NCI-H2227 (cell line): Measurements from ENCODE around the gene RGS9BP.
"Not testable (repeated sequence)": the region's sequence is repeated elsewhere in the genome, so short reads cannot be mapped to it uniquely, and the experiment has no call there.

Experiments
- DNase-seq: peaks from one replicate; lab custom pipeline; 2025; ENCODE audit not compliant: unreplicated experiment; lab: John Stamatoyannopoulos, UW

Gene RGS9BP

DNA sequence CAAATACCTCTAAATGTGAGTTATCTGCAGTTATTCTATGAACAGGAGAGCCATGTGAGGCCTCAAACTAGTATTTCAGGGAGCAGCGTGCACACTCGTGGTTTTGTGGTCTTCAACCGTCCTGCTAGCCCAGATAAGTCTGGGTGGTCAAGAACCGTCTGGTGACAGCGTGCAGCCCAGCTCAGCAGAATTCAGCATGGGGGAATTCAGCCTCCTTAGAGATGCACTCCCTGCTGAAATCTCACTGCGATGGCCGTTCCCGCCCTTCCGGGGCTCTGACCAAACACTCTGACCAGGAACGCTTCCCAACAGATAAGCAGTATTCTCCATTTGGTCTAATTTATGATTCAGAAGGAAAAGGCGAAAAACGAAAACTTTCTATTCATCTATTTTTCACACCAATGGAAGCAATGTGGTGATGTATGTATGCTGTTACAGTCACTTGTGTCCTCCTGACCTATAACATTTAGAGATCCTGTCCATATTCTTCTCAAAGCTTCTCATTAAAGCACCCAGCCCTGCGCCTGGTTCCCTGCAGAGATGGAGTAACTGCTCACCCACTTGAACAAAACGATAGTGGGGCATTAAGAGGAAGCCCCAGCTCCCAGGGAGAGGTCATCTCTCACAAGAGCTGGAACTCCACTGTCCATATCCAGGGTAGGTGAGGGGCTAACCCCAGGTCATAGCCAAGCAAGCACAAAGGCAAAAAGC is 3.6 kb upstream of the RGS9BP start:
- no peak for DNase-seq

DNA sequence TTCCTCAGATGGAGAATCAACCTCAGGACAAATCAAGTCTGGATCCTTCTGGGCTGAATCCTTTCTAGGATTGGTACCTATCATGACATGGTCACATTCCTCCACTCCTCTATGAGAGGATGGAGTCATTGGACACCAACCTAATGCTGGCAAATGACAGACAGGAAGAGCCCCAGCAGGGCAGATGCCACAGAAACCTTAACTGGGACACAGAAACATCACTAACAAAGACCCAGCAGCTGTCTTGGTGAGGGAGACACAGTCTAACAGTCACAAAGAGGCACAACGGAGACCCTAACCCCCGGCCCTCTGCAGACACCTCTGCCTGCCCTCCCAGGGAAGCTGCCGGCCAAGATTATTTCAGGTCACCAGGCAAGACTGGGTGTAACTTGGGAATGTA is 2.8 kb upstream of the RGS9BP start:
- no peak for DNase-seq

DNA sequence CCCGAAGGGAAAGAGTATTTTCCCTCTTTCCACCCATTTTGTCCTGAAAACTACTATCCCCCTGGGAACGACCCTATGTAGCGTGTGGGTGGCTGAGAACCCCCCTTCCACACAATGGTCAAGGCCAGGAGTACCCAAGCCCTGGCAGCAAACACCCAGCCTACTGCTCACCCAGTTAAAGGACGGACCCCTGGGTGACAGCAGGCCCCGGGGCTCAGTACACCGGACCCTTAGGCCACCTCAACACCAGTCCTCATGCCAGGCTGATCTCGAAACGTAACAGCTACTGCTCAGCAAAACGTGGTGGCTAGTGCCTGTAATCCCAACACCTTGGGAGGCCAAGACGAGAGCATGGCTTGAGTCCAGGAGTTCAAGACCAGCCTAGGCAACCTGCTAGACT is 2.1 kb upstream of the RGS9BP start:
- no peak for DNase-seq

DNA sequence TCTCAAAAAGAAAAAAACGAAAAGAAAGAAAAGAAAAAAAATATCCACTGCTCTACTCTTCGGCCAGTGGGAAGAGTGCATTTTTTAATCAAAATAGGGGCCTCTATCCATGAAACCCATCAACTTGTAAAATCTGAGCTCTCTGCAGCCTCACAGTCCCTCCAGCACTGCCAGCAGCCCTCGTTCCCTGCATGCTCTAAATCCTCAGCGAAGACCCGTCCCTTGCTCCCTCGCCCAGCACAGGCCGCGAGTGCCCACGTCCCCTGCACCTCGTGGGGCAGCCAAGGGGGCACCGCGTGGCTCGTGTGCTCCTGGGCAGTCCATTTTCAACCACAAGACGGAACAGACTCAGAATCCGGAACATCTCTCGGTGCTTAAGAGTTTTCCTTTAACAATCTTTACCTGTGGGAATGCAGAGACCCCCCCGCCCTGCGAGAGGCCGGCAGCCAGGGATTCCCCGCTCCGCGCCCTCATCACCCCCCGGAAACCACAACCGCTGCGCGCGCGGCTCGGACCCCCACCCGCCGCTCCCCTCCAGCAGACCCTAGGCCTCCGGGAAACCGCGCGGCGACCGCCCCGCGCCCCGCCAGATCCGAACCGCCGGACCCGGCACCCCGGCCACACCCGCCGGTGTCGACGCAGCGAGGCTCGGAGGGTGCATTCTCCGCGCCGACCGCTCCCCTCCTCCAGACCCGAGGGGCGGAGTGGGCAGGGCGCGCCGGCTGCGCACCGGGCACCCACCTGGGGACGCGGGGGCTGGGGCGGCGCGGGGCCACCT is 1.3 kb upstream of the RGS9BP start:
- DNase-seq, result peak; percentile 73

DNA sequence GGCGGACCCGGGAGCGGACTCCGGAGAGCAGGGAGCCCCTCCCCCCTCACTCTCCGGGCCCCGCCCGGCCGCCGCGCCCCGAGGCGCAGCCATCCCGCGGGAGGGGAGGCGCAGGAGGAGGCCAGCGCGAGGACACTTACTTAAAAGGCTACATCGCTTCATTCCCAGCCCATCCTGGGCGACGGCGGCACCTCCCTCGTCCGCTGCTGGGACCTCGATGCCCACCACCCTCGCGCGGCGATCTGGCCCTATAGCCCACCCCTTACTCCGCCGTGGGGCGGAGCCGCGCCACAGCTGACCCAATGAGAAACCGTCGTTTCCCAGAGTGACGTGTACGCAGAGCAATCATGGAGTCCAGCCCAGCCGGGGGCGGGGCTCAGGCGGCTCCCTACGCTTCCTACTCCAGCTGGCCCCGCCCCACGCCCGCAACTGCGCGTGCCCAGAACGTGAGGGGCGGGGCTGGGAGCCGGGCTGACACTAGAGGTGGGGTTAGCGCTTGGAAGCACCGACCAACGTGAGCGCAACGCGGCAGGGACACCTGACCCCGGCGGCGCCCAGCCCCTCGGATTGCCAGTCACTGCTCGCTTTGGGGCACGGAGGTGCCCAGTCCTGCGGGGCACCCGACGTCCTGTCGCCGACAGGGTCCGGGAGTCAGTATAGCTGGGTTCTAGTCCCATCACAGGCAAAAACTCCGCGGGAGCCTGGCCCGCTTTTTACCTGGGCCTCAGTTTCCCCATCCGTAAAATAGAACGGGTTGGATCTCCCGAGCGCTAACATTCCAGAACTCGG is 523 bp upstream of the RGS9BP start, which contains the start of gene ANKRD27:
TSS of gene ANKRD27 (minus strand) at position 250 of the 789 bp plus-strand sequence. CDS start 16,165 bp downstream, outside the sequence.
- peak; percentile 100 for DNase-seq

DNA sequence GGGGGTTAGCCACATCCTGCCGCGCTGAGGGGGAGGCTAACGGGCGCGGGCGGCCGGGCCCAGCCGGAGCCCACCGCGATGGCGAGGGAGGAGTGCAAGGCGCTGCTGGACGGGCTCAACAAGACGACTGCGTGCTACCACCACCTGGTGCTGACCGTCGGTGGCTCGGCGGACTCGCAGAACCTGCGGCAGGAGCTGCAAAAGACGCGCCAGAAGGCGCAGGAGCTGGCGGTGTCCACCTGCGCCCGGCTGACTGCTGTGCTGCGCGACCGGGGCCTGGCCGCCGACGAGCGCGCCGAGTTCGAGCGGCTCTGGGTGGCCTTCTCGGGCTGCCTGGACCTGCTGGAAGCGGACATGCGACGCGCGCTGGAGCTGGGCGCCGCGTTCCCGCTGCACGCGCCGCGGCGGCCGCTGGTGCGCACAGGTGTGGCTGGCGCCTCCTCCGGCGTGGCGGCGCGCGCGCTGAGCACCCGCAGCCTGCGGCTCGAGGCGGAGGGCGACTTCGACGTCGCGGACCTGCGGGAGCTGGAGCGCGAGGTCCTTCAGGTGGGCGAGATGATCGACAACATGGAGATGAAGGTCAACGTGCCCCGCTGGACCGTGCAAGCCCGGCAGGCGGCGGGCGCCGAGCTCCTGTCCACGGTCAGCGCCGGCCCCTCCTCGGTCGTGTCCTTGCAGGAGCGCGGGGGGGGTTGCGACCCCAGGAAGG is 692 bp downstream of the RGS9BP start:
- DNase-seq, result peak; percentile 91

DNA sequence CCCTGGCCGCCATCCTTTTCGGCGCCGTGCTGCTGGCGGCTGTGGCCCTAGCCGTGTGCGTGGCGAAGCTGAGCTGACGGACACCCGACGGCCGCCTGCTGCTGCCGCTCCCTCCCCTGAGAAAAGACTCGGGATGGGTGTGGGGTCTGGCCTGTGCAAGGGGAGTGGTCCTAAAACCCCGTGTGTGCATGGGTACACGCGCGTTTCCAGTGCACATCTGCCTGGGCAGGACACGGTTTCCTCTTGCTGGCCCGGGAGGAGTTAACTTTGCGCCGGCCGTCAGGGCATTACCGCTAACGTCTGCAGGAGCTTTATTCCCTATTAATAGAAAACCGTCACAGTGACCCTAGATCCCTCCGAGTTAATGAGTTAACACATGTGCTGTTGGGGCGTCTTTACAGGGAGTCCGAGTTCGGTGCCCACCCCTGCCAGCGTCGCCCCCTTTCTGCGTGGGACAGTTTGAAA is 1.3 kb downstream of the RGS9BP start:
- DNase-seq, result no peak

DNA sequence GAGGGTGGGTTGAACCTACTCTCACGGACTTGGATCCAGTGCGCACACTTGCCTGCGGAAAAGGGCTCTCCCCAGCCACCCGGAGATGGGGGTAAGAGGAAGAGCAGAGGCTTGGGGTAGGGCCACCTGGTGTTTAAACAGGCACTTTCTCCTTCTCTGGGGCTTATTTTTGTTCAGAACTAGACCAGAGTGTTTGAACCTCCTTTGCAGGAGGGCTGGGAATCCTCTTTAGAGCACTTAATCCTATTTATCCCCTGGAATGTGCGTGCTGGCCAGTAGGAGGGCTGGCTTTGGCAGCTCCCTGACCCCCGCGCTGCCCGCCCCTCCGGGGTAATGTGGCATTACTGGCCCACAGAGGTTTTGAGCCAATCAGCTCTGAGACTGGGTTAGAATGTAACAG is 2.0 kb downstream of the RGS9BP start:
- DNase-seq, result no peak

DNA sequence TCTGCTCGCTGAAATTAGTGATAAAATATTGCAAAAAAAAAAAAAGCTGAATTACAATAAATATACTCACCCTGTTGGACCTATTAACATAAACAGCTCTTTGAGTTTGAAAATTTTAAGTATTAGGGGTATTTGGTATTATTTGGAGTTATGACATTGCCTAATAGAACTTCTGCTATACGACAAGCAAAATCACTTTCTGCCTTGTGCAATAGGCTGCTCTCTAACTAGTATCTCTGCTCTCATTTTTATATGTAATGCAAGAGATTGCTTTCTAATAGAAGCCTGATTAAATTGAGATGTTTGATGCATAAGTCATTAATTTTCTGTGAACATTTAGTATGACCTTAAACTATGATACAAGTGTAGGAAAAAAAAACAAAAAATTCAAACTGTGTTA is 5.3 kb downstream of the RGS9BP start:
- no peak for DNase-seq

DNA sequence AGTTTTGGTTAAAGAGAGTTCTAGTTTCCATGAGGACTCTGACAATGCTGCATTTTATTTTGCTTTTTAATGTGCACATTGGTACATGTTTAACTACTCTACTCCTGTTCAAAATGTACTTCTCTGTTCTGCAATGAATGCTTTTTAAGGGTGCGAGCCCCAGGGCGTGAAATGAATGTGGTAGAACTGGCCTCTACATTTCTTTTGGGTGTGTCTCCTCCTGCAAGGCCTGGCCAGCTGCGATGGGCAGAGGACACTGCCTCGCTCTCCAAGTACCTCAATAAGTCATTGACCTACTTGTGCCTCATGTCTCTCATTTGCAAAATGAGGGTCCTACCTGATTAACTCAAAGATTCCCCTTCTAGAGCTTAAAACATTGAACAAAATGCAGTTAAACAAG is 6.7 kb downstream of the RGS9BP start:
- no peak for DNase-seq

DNA sequence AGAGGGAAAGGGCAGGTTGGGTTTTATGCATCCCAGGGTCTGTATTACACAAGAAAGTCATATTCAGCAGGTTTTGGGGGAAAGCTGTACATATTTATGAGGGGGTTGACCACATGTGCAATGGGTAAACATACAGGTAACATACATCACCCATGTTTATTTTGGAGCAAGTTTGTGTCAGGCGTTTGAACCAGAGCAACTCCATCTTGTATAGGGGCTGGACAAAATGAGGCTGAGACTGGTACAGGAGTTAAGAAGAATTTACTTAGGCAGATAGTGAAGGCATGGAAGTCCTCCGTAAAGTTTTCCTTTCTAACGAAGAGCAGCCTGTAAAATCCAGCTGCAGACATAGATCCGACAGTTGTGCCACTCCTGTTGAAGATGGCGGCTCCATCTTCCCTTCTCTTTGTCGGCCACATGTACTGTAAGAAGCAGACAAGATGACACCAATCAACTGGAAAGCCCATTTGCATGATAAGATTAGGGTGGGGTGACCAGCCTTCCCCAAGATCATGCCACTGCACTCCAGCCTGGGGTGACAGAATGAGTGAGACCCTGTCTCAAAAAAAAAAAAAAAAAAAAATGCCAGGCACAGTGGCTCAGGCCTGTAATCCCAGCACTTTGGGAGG is 11.3 kb downstream of the RGS9BP start:
- DNase-seq, result no peak

DNA sequence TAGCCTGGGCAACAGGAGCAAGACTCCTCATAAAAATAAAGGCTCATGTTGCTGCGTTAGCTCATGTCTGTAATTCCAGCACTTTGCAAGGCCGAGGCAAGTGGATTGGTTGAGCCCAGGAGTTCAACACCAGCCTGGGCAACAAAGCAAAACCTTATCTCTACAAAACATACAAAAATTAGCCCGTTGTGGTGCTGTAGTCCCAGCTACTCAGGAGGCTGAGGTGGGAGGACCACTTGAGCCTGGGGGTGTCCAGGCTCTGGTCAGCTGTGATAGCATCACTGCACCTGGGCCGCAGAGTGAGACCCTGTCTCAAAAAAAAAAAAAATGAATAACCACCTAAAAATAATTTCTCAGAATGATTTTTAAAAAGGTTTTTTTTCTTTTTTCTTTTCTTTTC is 12.0 kb downstream of the RGS9BP start:
- DNase-seq, result no peak

DNA sequence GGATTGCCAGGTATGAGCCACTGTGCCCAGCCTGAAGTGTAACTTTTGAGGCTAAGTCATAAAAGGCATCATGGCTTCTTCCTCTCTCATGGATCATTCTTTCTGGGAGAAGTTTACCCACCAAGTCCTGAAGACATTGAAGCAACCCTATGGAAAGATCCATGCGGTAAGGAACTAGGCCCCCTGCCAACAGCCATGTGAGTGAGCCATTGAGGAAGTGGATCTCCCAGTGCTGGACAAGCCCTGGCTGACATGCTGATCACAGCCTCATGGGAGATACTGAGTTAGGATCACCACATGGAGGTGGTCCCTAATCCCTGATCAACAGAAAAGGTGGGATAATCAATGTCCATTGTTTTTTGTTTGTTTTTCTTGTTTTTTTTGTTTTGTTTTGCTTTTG is 12.7 kb downstream of the RGS9BP start:
- DNase-seq, result no peak

DNA sequence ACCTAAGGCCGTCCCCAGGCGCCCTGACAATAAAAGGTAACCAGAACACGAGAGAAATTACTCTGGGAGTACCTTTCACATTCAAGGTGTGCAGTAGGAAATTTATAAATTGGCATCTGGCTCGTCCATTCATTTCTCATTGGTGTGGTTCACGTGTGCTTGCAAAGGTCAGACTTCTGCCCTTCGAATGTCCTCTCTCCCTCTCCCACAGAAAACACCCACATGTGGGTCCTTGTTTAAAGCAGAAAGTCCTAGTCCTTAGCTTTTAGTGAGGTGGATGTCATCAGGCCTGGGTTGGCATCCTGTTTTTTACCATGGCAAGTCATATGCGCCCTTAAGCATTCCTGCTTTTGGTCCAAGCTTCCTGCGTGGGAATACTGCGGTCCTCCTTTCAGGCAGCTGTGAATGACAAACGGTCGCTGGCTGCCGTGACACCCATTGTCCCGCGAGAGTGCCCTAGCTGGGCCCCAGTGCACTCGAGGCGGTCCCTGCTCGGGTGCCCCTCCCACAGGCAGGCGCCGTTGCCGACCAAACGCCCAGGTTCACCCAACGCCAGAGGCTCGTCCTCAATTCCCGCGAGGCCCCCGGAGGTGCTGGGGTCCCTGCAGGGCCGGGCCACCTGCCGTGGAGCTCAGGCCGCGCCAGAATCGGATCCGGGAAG is 15.8 kb downstream of the RGS9BP start, which contains the start of gene NUDT19:
TSS of gene NUDT19 (plus strand) at position 531 of the 661 bp plus-strand sequence. CDS start 140 bp downstream, outside the sequence.
- peak; percentile 98 for DNase-seq

DNA sequence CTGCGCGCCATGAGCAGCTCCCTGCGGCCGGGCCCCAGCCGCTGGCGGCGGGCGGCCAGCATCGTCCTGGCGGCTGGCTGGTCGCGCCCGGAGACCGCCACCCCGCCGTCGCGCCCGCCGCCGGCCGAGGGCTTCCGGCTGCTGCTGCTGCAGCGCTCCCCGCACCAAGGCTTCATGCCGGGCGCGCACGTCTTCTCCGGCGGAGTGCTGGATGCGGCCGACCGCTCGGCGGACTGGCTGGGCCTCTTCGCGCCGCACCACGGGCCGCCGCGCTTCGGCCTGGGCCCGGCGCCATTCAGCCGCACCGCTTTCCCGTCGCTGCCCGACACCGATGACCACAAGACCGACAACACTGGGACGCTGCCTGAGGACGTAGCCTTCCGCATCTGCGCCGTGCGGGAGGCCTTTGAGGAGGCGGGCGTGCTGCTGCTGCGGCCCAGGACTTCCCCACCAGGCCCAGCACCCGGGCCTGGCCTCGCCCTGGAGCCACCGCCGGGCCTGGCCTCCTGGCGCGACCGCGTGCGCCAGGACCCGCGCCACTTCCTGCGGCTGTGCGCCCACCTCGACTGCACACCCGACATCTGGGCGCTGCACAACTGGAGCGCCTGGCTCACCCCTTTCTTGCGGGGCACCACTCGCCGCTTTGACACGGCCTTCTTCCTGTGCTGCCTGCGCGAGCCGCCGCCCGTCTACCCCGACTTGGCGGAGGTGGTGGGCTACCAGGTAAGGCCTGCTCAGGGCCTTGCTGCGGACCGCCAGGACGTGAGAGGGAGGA is 16.5 kb downstream of the RGS9BP start:
- DNase-seq, result peak; percentile 94

DNA sequence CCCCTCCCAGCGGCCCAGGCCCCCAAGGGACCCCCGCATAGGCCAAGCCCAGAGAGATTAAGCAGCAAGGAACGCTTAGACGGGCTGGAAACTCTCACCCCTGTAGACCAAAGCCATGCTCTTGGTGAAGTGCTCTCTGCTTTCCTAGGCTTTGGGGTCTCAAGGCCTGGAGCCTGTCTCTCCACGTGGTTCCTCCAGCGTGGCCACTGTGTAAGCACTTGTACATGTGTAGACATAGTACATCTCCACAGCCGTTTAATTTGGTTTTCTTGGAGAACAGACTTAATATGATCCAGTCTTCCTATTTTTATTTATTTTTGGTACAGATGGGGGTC is 17.0 kb downstream of the RGS9BP start:
- peak; percentile 80 for DNase-seq

DNA sequence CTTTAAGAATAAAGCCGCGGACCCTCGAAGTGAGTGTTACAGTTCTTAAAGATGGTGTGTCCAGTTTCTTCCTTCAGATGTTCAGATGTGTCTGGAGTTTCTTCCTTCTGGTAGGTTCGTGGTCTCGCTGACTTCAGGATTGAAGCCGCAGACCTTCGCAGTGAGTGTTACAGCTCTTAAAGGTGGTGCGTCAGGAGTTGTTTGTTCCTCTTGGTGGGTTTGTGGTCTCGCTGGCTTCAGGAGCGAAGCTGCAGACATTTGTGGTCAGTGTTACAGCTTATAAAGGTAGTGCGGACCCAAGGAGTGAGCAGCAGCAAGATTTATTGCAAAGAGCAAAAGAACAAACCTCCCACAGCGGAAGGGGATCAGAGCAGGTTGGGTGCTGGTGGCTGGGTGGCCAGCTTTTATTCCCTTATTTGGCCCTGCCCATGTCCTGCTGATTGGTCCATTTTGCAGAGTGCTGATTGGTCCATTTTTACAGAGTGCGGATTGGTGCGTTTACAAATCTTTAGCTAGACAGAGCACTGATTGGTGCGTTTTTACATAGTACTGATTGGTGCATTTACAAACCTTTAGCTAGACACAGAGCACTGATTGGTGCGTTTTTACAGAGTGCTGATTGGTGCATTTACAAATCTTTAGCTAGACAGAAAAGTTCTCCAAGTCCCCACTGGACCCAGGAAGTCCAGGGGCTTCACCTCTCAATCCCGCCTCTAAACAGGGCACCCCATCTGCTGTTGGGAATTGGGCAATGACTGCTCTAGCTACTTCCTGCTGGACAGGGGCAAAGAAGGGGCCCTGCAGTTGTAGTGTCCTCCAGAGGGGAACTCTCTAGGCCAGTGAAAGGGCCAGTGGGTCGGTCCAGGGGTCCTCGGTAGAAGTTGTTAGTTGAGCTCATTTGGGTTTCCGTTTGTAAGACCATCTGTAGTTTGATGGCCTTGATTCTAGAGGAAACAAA is 17.8 kb downstream of the RGS9BP start:
- peak; percentile 47 for DNase-seq

DNA sequence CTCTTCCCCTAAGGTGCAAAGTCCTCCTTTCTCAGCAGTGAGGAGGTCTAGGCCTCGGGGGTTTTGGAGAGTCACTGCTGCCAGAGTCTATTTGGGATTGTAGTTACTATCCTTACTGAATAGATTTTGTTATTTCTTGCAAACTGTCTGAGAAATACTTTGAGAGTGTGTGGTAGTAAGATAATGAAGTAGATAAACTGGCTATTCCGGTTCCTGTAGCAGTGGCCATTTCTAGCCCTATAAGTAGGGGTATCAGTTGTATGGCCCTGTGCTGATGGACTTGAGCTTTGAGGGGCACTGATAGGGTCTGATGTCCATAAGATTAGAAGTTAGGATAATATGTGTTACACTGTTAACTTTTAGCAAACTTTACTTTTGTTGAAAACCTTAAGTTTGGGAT is 18.7 kb downstream of the RGS9BP start:
- not testable (repeated sequence) for DNase-seq
